GM23338 (cell line): Measurements from ENCODE around the gene CCBE1.

Experiments
- CREB1 ChIP-seq: fragments of 250-450 bp; sonication (Bioruptor Pico); IDR thresholded peaks from 2 replicates; pipeline ENCODE4 v1.5.0; 2020; ENCODE audit warnings: low read depth, mild to moderate bottlenecking, moderate library complexity
- CTCF ChIP-seq, 2 experiments: fragments of 200-600 bp in 1 of 2; sonication (generic) in 1 of 2; conservative IDR thresholded peaks; 2 replicates each; pipeline versions ENCODE4 v1.5.1 to v1.6.1; 2016 to 2017; ENCODE audit warnings: antibody characterized with exemption in 2 of 2, low read depth in 2 of 2, mild to moderate bottlenecking in 2 of 2, moderate library complexity in 1 of 2
- ETS1 ChIP-seq: IDR thresholded peaks from 2 replicates; pipeline ENCODE4 v1.6.1; 2016; ENCODE audit warnings: antibody characterized with exemption
- EZH2 ChIP-seq: fragments of 200-600 bp; sonication (generic); IDR thresholded peaks from one replicate; pipeline ENCODE4 v1.8.0; 2017; ENCODE audit warnings: antibody characterized with exemption, mild to moderate bottlenecking, low read depth; ENCODE audit not compliant: unreplicated experiment
- EZH2phosphoT487 ChIP-seq: fragments of 200-600 bp; sonication (generic); IDR thresholded peaks from one replicate; pipeline ENCODE4 v1.8.1; 2018; ENCODE audit warnings: antibody characterized with exemption; ENCODE audit not compliant: unreplicated experiment
- POLR2AphosphoS5 ChIP-seq: IDR thresholded peaks from 2 replicates; pipeline ENCODE4 v1.6.1; 2016; ENCODE audit warnings: antibody characterized with exemption, low read depth
- ZNF462 ChIP-seq: fragments of 250-450 bp; sonication (Bioruptor Pico); IDR thresholded peaks from 2 replicates; pipeline ENCODE4 v1.5.0; 2020; ENCODE audit warnings: mild to moderate bottlenecking, moderate library complexity

- TF ChIP-seq CREB1 (CRISPR knock-in tag), result no peak
- TF ChIP-seq CTCF (conservative IDR thresholded peaks at IDR 0.05; ENCODE audit: low read depth in 2 of 2), result no peak
- no peak for TF ChIP-seq EZH2
- no peak for TF ChIP-seq ETS1
- no peak for TF ChIP-seq POLR2AphosphoS5
- TF ChIP-seq ZNF462 (CRISPR knock-in tag), result no peak
- TF ChIP-seq EZH2phosphoT487, result no peak
Observed at GRCh38 chr18:59546188-59546587, 151.0 kb downstream of the CCBE1 start.
